Measurements from ENCODE around the gene ARMC6. TPM values are rescaled to one million over a fixed set of nuclear protein-coding genes. Genes with fewer than 3 reads are reported as not detected.

Gene ARMC6
- total and polyA plus RNA-seq, 12 donors, result 13.4 to 27.9 (median 16.0) TPM

DNA sequence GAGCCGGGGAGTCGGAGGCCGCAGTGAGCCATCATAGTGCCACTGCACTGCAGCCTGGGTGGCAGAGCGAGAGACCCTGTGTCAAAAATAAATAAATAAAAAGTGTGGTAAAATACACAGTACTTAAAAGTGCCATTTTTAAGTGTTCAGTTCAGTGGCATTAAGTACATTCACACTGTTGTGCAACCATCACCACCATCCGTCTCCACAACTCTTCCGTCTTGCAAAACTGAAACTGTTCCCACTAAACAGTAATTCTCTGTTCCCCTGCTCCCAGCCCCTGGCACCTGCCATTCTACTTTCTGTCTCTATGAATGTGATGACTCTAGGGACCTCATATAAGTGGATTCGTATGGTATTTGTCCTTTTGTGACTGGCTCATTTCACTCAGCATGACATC, 43.7 kb downstream of the ARMC6 start:
- TF ChIP-seq, protein P1, sequence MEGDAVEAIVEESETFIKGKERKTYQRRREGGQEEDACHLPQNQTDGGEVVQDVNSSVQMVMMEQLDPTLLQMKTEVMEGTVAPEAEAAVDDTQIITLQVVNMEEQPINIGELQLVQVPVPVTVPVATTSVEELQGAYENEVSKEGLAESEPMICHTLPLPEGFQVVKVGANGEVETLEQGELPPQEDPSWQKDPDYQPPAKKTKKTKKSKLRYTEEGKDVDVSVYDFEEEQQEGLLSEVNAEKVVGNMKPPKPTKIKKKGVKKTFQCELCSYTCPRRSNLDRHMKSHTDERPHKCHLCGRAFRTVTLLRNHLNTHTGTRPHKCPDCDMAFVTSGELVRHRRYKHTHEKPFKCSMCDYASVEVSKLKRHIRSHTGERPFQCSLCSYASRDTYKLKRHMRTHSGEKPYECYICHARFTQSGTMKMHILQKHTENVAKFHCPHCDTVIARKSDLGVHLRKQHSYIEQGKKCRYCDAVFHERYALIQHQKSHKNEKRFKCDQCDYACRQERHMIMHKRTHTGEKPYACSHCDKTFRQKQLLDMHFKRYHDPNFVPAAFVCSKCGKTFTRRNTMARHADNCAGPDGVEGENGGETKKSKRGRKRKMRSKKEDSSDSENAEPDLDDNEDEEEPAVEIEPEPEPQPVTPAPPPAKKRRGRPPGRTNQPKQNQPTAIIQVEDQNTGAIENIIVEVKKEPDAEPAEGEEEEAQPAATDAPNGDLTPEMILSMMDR (IDR thresholded peaks at IDR 0.05), result no peak
- peaks cover 0 to 19% (median 0%) of the 10 kb centered on the region in 9 donors for H3K36me3 ChIP-seq
- intact Hi-C loops (cut with DNase I), result no loop called here
- DNase-seq, result no peak
- no peaks in the 10 kb centered on the region for H3K27me3 ChIP-seq
- H3K9me3 ChIP-seq, result no peaks in the 10 kb centered on the region
- no peak for ATAC-seq
- peaks cover 0 to 11% (median 0%) of the 10 kb centered on the region in 9 donors for H3K4me1 ChIP-seq
- H3K4me3 ChIP-seq, result no peak overlapping the region
- H3K27ac ChIP-seq, result no peak overlapping the region
- WGBS, 2 donors, result 94 to 95% methylated on average over 7 of the region's 7 CpGs

DNA sequence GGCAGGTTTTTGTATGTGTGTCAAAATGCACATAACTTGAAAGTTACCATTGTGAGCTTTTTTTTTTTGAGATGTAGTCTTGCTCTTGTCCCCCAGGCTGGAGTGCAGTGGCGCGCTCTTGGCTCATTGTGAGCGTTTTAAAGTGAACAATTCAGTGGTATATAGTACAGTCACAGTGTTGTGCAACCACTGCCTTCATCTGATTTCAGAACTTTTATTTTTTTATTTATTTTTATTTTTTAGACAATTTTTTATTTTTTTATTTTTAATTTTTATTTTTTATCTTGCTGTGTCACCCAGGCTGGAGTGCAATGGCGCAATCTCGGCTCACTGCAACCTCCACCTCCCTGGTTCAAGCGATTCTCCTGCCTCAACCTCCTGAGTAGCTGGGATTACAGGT, 45.4 kb downstream of the ARMC6 start:
- intact Hi-C loops (cut with DNase I), result no loop called here
- Histone ChIP-seq H3K9me3 (no peaks in the 10 kb centered on the region), H3K27me3 (no peaks in the 10 kb centered on the region), H3K4me1 (peaks cover 0 to 20% (median 3%) of the 10 kb centered on the region in 9 donors), H3K36me3 (peaks cover 0 to 19% (median 0%) of the 10 kb centered on the region in 9 donors), H3K4me3 (no peak overlapping the region), H3K27ac (no peak overlapping the region)
- 94 to 96% methylated on average over 6 of the region's 6 CpGs for WGBS, 2 donors
- DNase-seq (no peak), ATAC-seq (no peak)
- TF ChIP-seq, protein P1 (IDR thresholded peaks at IDR 0.05), result no peak

DNA sequence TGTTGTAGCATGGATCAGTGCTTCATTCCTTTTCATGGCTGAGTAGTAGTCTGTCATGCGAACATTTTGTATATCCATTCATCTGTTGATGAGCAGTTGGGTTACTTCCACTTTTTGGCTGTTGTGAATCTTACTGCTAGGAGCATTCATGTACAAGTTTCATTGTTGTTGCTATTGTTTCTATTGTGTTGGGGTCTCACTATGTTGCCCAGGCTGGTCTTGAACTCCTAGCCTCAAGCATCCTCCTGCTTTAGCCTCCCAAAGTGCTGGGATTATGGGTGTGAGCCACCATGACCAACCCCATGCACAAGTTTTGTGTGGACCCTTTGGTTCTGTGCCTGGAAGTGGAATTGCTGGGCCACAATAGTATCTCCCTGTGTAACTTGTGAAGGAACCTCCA, 46.2 kb downstream of the ARMC6 start:
- 97 to 100% methylated on average over 1 of the region's 1 CpG for WGBS, 2 donors
- H3K4me1 ChIP-seq, result peaks cover 0 to 20% (median 4%) of the 10 kb centered on the region in 9 donors
- no peaks in the 10 kb centered on the region for H3K27me3 ChIP-seq
- H3K27ac ChIP-seq, result no peak overlapping the region
- H3K9me3 ChIP-seq, result no peaks in the 10 kb centered on the region
- TF ChIP-seq, protein P1 (IDR thresholded peaks at IDR 0.05), result no peak
- intact Hi-C loops (cut with DNase I), result no loop called here
- ATAC-seq, result no peak
- no peak overlapping the region for H3K4me3 ChIP-seq
- no peak for DNase-seq
- peaks cover 0 to 19% (median 0%) of the 10 kb centered on the region in 9 donors for H3K36me3 ChIP-seq

DNA sequence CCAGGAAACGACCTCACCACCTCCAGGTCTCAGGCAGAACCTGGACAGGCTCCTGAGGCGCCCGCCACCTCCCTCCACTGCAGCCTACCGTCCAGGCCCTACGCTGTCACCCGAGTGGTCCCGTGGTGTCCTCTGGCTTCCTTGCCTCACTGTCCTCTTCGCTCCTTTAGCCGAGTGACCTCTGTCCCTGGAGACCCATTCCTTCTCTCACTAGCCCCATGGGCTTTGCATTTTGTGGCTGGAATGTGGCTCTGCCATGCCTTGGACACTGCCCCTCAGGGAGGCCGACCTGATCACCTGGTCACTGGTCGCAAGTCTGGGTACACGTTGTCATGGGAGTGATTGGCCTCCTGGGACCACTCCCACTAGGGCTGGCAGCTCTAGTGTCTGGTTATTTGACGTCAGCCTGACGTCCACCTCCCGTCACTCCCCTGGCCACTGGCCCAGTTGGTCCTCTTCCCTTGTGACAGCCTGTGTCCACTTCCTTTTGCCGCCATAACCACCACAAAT, 48.3 kb downstream of the ARMC6 start:
- DNase-seq, result peak; percentile 58 to 68
- H3K4me1 ChIP-seq, result peaks cover 0 to 20% (median 4%) of the 10 kb centered on the region in 9 donors
- H3K27me3 ChIP-seq, result no peaks in the 10 kb centered on the region
- H3K27ac ChIP-seq, result peak overlapping the region in 3 of 10 donors; percentile 10 to 47 (median 31)
- ATAC-seq, result peak; percentile 17 to 84 (median 60)
- peaks cover 0 to 14% (median 0%) of the 10 kb centered on the region in 9 donors for H3K36me3 ChIP-seq
- intact Hi-C loops (cut with DNase I), result no loop called here
- 67 to 68% methylated on average over 16 of the region's 16 CpGs for WGBS, 2 donors
- TF ChIP-seq, protein P1 (IDR thresholded peaks at IDR 0.05), result no peak
- no peak overlapping the region for H3K4me3 ChIP-seq
- H3K9me3 ChIP-seq, result no peaks in the 10 kb centered on the region
